Right renal pelvis (tissue), 4 donors: ENCODE data around the gene GAS6. TPM values are rescaled to one million over a fixed set of nuclear protein-coding genes. Genes with fewer than 3 reads are reported as not detected.
"Not testable (repeated sequence)": the region's sequence is repeated elsewhere in the genome, so short reads cannot be mapped to it uniquely, and the experiment has no call there.

Source experiments
- DNase-seq, 4 donors: peaks; one replicate each; pipeline ENCODE4 v3.0.0-alpha.2; 2013; ENCODE audit warnings: low read depth in 4 of 4, low spot score in 3 of 4, missing footprints in 1 of 4
- polyA plus RNA-seq, 4 donors: library from polyadenylated mRNA; unstranded; fragments of 120-200 nt; gene quantifications; one replicate each; pipeline ENCODE4 v1.2.1, GENCODE V29; 2013; ENCODE audit not compliant: insufficient read length in 4 of 4

Gene GAS6
- polyA plus RNA-seq, 4 donors, result 26.2 to 41.4 (median 27.7) TPM

DNA sequence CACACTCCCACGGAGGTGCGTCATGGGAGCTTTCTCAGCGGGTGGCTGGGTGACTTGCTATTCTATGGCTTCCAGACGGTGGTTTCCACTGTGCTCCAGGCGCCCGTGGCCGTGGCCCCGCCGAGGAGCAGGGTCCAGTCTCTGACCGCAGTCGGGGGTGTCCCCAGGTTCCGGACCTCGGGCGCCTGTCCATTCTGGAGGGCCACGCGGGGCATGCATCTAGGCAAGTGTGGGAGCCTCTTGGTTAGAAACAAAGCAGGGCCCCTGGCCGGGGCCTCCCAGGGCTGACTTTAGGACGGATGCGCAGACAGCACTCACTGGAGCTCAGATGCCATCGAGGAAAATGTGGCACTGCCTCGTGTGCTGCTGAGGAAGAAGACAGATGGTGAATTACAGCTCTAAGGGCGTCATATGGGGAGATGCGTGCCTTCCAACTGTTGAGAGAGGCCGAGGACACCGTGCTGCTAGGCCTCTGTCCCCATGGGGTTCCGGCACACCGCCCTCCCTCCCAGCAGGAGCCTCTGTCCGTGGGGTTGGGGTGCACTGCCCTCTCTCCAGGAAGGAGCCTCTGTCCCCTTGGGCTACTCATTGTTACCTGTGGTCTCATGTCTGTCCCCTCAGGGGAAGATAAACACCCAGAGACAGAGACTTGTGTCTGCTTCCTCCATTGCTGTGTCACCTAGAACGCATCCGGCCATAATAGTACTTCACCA is 66.8 kb downstream of the GAS6 start:
- no peak for DNase-seq

DNA sequence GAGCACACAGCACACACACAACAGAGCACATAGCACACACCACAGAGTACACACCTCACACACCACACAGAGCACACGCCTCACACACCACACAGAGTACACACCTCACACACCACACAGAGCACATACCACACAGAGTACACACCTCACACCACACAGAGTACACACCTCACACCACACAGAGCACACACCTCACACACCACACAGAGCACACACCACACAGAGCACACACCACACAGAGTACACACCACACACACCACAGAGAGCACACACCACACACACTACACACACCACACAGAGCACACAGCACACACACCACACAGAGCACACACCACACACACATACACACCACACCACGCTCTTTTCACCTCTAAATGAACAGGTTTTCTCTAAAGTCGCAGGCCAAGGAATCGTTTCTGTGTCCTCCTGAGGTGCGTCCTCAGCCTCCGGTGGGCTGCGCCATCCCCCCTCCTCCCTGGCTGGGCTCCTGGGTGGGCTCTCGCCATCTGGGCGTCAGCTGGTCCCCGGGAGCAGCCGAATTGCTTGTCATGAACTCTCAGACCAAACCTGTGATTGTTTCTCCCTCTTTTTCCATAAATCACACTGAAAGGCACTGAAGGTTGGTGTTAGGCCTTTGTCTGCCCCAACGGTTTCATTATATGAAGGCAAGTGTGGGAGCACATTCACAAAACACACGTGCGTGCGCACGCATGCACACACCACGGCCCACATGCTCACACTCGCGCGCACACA is 67.5 kb downstream of the GAS6 start:
- no peak for DNase-seq

DNA sequence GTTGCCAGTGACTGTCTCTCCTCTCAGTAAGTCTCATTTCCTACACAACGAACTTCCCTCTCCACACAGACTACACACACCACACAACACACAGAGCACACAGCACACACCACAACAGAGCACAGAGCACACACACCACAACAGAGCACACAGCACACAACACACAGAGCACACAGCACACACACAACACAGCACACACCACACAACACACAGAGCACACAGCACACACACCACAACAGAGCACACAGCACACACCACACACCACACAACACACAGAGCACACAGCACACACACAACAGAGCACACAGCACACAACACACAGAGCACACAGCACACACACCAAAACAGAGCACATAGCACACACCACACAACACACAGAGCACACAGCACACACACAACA is 68.5 kb downstream of the GAS6 start:
- not testable (repeated sequence) for DNase-seq

DNA sequence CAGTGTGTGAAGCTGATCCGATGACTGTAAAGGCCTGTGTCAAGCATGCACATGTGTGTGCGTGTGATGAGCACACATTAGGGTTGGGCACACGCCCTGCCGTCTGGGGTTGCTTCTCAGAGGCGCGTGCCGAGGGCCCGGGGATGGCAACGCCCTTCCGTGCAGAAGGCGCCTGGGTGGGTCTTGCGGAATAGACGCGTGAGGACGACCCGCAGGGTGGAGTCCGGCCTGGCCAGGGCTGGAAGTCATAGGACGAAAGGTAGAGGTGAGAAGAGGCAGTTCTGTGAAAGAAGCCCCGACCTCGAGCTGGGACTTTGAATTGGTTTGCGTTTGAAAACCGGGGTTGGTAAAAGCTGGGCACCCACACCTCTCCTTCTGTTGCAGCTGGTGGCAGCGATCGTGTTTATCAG is 69.1 kb downstream of the GAS6 start:
- no peak for DNase-seq

DNA sequence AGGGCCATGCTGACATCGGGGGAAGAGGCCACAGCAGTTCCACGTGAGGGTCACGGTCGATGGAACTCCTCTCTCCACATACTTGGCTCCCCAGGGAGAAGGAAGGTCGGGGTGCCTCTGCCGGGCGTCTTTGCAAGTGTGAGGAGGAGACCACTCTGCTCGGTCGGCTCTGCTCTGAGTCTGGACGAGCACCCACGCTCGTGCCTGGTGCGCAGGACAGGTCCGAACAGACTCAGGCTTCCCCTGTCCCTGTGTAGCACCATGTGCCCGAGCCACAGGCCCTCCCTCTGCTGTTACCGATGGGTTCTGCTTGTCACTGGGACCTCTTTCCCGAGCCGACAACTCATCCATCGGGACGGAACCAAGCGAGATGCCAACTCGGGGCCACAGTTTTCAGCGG is 69.8 kb downstream of the GAS6 start:
- no peak for DNase-seq

DNA sequence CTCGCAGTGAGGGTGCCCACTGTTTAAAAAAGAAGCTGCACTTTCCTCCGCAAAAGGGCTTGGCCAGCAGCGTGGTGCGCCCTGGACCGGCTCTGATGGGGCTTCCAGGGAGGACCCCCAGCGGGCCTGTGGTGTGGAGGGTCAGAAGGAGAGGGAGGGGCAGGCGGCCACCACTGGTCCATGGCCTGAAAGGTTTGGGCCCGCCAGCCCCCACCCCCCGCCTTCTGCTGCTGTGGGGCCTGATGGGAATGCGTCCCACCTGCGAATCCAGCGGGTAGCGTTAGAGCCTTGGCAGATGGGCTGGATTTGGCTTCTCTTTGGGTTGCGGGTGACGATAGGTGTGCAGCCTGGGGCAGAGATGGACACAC is 70.2 kb downstream of the GAS6 start:
- DNase-seq, result no peak

DNA sequence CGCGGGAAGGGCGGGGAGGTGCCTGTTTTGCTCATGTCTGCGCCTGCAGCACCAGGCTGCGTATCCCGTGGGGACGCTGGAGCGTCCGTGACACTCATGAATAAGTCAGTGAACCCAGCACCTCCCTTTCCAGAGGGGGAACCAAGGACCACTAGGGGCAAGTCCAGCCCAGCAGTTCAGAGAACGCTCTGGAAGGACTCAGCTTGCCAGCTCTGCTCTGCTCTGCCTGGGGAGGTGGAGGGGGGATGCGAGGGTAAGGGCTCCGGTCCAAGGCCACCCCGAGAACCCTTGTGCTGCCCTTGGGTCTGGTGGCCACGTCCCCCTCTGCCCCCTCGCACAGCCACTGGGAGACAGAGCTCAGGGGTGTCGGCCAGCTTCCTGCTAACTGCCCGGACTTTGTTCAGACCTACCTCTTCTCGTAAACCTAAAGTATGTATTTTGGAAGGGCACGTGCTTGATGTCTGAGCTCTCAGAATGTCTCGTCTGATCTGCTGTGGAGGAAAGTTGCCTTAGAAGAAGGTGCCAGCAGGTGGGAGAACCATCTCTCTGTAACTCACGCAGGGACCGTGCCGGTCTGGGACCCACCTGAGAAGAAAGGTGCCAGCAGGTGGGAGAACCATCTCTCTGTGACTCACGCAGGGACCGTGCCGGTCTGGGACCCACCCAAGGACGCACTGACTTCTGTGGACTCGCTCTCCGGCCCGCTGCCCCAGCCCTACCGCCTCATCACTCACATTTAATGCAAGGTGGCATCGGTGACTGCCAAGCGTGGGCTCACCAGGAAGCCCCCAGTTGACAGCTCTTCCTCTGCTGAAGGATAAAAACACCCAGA is 70.8 kb downstream of the GAS6 start:
- DNase-seq, result no peak

DNA sequence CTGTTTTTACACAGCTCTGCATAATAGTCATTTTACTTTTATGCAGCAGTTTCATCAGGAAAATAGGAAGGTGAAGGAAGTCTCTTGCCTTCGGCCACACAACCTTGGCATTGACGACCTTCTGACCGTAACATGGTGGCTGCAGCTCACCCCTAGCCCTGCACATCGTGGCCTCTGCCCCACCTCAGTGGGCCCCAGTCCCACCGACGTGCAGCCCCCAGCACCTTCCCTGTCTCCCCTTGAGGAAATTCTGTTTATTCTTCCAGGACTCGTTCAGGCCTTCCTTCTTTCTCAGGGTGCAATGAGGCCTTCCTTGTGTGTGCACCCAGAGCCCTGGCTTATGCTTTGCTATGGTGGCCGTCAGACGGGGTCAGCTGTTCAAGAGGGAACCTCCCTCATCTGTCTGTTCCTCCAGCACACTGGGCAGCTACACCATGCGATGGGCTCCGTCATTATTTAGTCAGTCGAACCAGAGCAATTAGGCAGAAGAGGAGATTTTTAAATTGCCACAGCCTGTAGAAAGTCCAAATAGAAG is 71.6 kb downstream of the GAS6 start:
- DNase-seq, result no peak

DNA sequence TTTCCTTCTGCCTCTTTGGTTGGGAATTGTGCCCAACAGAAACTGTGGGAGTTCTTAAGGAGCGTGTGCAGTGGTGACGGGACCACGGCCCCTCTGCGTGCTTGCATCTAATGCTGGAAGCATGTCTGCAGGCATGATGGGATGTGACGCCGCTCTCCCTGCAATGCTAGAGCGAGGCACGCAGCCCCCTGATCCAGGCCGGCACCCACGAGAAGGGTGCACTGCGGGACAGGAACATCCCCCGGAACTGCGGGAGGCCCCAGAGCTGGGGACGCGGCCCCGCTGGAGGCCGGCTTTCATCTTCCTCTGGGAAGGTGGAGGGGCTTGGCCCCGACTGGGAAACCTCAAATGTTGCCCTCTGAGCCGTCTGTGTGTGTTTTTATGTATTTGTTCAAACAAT is 72.1 kb downstream of the GAS6 start:
- DNase-seq, result no peak

DNA sequence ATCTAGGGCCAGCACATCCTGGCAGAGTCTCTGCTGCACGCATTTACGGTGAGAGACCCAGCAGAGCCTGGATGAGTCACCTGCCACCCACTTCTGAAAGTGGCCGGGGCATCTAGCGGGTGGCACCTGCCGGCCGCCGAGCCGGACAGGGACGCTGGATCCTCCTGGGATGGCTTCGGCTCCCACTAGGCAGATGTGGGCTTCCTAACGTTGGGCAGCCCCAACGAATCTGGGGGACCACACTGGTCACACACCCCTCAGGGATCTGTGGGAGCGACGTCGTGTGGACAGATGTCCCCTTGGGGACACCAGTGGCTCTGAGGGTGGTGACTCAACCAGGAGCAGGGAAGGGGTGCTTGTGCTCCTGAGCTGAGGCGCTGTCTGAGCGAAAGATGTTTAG is 72.7 kb downstream of the GAS6 start:
- no peak for DNase-seq

DNA sequence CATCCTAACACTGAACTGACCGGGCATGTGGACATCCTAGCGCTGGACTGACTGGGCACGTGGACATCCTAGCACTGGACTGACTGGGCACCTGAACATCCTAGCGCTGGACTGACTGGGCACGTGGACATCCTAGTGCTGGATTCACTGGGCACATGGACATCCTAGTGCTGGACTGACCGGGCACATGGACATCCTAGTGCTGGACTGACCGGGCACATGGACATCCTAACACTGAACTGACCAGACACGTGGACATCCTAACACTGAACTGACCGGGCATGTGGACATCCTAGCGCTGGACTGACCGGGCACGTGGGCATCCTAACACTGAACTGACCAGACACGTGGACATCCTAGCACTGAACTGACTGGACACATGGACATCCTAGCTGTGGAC is 73.9 kb downstream of the GAS6 start:
- DNase-seq, result not testable (repeated sequence)

DNA sequence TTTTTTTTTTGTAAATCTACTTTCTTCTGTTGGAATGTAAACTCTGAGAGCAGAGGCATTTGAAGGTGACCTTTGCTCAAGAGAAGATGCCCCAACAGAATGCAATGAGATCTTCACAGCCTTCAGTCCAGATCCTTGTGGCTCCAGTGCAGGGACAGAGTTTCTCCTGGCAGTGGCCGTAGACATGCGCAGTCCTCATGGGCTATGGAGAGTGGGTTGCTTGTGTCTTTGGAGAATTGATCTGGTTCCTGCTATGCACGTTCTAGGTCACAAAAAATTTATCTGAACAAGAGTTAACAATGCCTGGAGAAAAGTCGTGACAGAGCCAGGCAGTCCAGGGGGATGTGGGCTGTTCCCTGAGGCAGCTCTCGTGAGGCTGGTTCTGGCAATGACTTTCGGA is 74.7 kb downstream of the GAS6 start:
- DNase-seq, result no peak

DNA sequence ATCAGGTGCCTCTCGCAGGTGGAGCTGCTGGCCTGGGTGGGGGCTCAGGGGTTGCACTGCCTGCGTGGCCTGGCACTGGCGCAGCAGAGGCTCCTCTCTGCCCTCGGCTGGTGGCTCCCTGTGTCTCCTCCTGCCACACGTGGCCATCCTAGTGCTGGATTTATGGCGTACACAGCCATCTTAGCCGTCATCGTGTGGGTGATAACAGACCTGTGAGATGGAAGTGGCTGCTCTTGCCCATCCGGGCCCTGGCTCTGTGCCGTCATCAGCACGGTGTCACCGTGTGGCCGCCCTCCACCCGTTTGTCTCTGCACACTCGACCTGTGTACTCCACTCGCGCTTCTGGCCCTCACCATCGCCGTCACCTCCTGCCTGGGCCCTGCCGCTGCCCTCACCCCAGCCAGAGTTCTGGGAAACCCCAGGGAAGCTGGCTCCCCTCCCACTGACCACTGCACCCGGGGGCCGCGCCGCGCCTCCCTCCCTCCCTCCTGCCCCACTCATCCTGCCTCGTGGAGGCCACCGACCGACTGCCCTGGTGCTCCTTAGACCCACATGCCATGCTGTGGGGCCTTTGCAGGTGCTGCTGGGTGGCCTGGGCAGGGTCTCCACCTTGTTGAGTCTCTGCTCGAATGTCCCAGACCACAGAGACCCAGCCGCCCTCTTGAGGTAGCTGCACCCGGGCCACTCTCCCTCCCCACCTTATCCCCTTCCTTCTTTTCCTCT is 75.3 kb downstream of the GAS6 start:
- DNase-seq, result no peak

DNA sequence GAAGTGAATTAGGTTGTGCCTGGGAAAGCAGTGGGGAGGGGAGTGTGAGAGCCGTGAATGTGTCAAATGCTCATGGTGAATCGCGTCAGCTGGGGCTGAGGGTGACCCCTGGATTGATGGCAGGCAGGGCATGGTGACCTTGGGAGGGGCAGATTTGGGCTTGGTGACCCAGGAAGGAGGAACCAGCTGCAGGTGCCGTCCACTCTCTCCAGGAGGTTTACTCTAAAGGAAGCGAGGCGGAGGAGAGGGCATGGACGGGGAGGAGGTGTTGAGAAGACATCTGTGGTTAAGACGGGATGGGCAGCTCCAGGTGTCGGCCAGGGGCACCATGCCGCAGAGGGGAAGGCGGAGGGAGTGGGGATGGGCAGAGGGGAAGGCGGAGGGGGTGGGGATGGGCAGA is 76.2 kb downstream of the GAS6 start:
- no peak for DNase-seq

DNA sequence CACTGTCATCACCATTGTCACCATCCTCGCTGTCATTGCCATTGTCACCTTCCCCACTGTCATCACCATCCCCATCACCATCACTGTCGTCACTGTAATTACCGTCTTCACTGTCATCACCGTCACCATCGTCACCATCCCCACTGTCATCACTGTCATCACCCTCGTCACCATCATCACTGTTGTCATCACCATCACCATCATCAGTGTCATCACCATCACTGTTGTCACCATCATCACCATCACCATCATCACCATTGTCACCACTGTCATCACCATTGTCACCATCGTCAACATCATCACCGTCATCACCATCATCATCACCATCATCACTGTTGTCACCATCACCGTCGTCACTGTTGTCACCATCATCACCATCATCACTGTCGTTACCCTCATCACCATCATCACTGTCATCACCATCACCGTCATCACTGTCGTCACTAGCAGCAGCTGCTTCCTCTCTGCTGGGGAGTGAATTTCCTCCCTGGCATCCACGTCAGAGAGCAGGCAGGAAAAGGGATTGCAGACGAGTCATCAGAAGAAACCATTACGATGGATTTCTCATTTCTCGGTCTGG is 77.5 kb downstream of the GAS6 start:
- DNase-seq, result no peak

DNA sequence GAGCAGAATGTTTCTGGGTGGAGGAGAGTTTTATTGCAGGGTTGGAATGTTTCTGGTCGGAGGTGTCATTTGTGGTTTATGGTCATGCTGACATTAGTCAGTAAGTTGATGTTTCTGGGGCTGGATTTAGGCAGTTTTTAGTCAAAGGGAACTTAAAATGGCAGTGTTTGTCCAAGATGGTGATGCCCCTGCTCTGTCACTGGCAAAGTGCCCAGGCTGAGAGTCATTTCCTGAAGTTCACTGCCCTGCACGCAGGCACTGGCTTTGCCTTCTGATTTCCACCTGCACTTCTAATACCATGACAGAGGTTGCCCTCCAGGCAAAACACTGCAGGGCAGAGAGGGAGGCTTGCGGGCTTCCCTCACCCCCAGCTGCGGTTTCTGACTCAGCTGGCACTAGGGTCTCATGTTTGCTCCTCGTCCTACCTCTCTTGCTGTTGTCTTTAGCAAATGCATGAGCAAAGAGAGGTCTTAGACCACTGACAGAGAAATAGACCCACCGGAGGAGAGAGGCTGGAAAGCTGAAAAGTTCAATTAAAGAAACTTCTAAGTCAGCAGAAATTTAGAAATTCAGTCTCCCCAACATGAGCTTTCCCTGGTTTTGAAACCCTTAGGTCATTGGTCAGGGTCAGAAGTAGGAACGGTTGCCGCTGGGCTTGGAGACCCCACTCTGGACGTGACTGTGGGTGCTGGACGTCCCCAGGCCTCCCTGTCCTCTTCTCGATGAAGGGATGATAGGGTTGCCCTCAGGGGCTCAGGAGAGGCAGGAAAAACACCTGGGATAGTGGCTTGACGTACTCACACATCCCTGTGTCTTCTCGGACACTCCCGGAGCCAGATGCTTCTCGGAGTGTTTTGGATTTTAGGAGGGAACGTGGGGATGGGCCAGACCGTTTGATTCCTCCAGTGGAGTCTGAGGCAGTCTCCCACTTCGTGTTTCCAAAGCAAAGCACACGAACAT is 78.5 kb downstream of the GAS6 start:
- no peak for DNase-seq

DNA sequence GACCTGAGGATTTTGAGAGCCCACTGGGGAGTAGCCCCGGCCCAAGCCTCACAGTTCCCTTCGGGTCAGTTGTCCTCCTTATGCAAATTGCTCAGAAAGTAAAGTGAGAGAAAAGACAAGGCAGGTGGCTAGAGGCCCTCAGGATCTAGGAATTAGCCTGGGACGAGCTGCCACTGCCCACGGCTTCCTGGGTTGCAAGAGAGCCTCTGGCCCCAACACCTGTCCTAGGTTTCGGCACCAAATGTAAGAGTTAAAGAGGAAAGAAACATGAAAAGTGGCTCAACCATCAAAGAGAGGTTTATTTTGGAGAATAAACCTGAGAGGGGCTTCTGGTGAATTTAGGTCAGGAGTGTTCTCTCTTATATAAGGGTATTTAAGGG is 79.2 kb downstream of the GAS6 start:
- no peak for DNase-seq

DNA sequence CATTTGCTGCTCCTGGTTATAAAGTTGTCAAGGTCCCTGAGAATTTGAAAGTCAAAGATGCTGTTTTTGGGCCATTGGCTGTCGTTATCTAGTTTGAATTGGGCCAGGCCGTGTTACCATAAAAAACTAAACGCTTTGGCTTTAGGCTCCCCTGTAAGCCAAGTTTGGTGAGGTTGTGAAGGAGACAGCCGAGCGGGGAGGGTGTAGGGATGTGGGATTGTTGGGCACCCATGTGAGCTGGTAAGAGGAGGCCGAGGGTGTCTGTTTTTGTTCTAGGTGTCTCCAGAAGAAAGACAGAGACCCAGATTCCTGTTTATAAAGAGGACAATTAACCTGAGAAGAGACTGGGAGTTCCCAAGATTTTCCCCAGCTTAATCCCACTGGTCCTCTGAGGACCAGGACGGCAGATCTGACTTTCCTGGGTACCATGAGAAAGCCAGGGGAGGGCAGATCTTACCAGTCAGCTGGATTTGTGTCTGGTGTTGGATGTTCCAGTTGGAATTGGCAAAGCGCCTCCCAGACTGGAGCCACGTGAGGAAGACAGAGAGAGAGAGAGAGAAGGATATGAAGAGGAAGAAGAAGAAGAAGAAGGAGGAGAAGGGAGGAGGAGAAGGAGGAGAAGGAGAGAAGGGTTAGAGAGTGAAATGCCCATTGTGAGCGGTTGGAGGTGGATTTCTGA is 79.8 kb downstream of the GAS6 start:
- DNase-seq, result no peak
